SK-N-SH (cell line): ENCODE results near the gene AEN. TPM values are rescaled to one million over a fixed set of nuclear protein-coding genes. Genes with fewer than 3 reads are reported as not detected.
A peak's percentile ranks its signal among the peaks of the same experiment; 100 is the strongest.

ENCODE experiments used
- CTCF ChIA-PET: fragments of 300-600, 350-600 bp; formaldehyde crosslinking; extraction: SDS; loops from one replicate; lab custom pipeline; 2021; lab: Yijun Ruan, JAX
- POLR2A ChIA-PET: fragments of 350-600 bp; sonication (Branson Sonifier 250); formaldehyde crosslinking; extraction: SDS; loops from one replicate; lab custom pipeline; 2020; ENCODE audit warnings: antibody characterized with exemption, inconsistent platforms; lab: Yijun Ruan, JAX
- DNase-seq: peaks from one replicate; pipeline ENCODE4 v3.0.0; 2012
- H2AFZ ChIP-seq: fragments of 200-600 bp; sonication (generic); 2 replicates; pipeline ENCODE4 v1.8.1; 2016; ENCODE audit warnings: antibody characterized with exemption, mild to moderate bottlenecking, low read depth
- H3F3A ChIP-seq: fragments of 200-600 bp; sonication (generic); replicated peaks from 2 replicates; pipeline ENCODE3; 2016; ENCODE audit warnings: antibody characterized with exemption, mild to moderate bottlenecking; ENCODE audit not compliant: insufficient read depth
- H3K27ac ChIP-seq, 2 experiments: fragments of 200-500 bp in 1 of 2; fragments of 200-600 bp in 1 of 2; sonication (Bioruptor generic) in 1 of 2; sonication (generic), shearing (Covaris generic) in 1 of 2; 2 replicates each; pipeline versions ENCODE4 v1.5.1 to v1.6.1; 2014 to 2016; ENCODE audit warnings: low read depth in 2 of 2, inconsistent platforms in 1 of 2, low read length in 1 of 2, mild to moderate bottlenecking in 1 of 2, mixed read lengths in 1 of 2
- H3K27me3 ChIP-seq: fragments of 200-600 bp; sonication (generic), shearing (Covaris generic); 2 replicates; pipeline ENCODE4 v1.6.1; 2016; ENCODE audit warnings: mixed run types; ENCODE audit not compliant: insufficient read depth
- H3K36me3 ChIP-seq, 2 experiments: fragments of 200-500 bp in 1 of 2; fragments of 200-600 bp in 1 of 2; sonication (Bioruptor generic) in 1 of 2; sonication (generic) in 1 of 2; replicated peaks in 1 of 2; 2 replicates each; pipeline versions ENCODE3 to v1.5.1; 2014 to 2016; ENCODE audit warnings: low read length in 1 of 2, mild to moderate bottlenecking in 1 of 2; ENCODE audit not compliant: insufficient read depth in 2 of 2, control insufficient read depth in 1 of 2
- H3K4me1 ChIP-seq, 2 experiments: fragments of 200-500 bp in 1 of 2; fragments of 200-600 bp in 1 of 2; sonication (Bioruptor generic) in 1 of 2; sonication (generic), shearing (Covaris generic) in 1 of 2; 2 replicates each; pipeline versions ENCODE4 v1.5.1 to v1.6.1; 2014 to 2016; ENCODE audit warnings: low read depth in 1 of 2, low read length in 1 of 2, mixed run types in 1 of 2; ENCODE audit not compliant: insufficient read depth in 2 of 2, control insufficient read depth in 1 of 2
- H3K4me2 ChIP-seq: fragments of 200-600 bp; sonication (generic), shearing (Covaris generic); 2 replicates; pipeline ENCODE4 v1.6.1; 2017; ENCODE audit warnings: mixed run types
- H3K4me3 ChIP-seq, 2 experiments: fragments of 200-500 bp in 1 of 2; fragments of 200-600 bp in 1 of 2; sonication (Bioruptor generic) in 1 of 2; sonication (generic), shearing (Covaris generic) in 1 of 2; 2 replicates each; pipeline versions ENCODE4 v1.5.1 to v1.8.1; 2014 to 2016; ENCODE audit warnings: low read depth in 2 of 2, inconsistent platforms in 1 of 2, low read length in 1 of 2, mild to moderate bottlenecking in 1 of 2, mixed read lengths in 1 of 2, moderate library complexity in 1 of 2
- H3K79me2 ChIP-seq: fragments of 200-600 bp; sonication (generic); 2 replicates; pipeline ENCODE4 v1.8.1; 2017; ENCODE audit warnings: mild to moderate bottlenecking; ENCODE audit not compliant: insufficient read depth
- H3K9ac ChIP-seq: fragments of 200-600 bp; sonication (generic); 2 replicates; pipeline ENCODE4 v1.6.1; 2017; ENCODE audit warnings: mixed run types
- H3K9me2 ChIP-seq: fragments of 200-600 bp; sonication (generic); 2 replicates; pipeline ENCODE4 v1.6.1; 2017; ENCODE audit warnings: mixed run types
- H3K9me3 ChIP-seq: fragments of 200-600 bp; sonication (generic); 2 replicates; pipeline ENCODE4 v1.6.1; 2017; ENCODE audit warnings: mixed run types, mild to moderate bottlenecking, moderate library complexity
- H4K20me1 ChIP-seq: fragments of 200-600 bp; sonication (generic); 2 replicates; pipeline ENCODE4 v1.6.1; 2017; ENCODE audit warnings: mild to moderate bottlenecking, mixed run types; ENCODE audit not compliant: insufficient read depth
- ELF1 ChIP-seq: IDR thresholded peaks from 2 replicates; pipeline ENCODE4 v1.4.0; 2012
- EP300 ChIP-seq, 2 experiments: IDR thresholded peaks; 2 replicates each; pipeline versions ENCODE4 v1.4.0 to v1.6.1; 2012; ENCODE audit warnings: borderline replicate concordance in 1 of 2, low read depth in 1 of 2, low read length in 1 of 2
- FOXJ3 ChIP-seq: sonication (generic); formaldehyde crosslinking; IDR thresholded peaks from 2 replicates; pipeline ENCODE4 v1.5.1; 2020; ENCODE audit warnings: mild to moderate bottlenecking, missing genetic modification reagents
- FOXM1 ChIP-seq: IDR thresholded peaks from 2 replicates; pipeline ENCODE4 v1.4.0; 2012; ENCODE audit warnings: low read depth, mild to moderate bottlenecking
- GATA2 ChIP-seq: sonication (generic); formaldehyde crosslinking; IDR thresholded peaks from 2 replicates; pipeline ENCODE4 v1.5.0; 2020; ENCODE audit warnings: mild to moderate bottlenecking, missing genetic modification reagents
- JUND ChIP-seq: IDR thresholded peaks from 2 replicates; pipeline ENCODE4 v1.4.0; 2012
- MAX ChIP-seq: IDR thresholded peaks from 2 replicates; pipeline ENCODE4 v1.4.0; 2012; ENCODE audit warnings: low read depth
- MXI1 ChIP-seq: IDR thresholded peaks from 2 replicates; pipeline ENCODE4 v1.6.1; 2012; ENCODE audit warnings: mild to moderate bottlenecking, low read depth, low read length, improper control_type of control experiment
- NFIC ChIP-seq: IDR thresholded peaks from 2 replicates; pipeline ENCODE4 v1.4.0; 2012; ENCODE audit warnings: borderline replicate concordance
- PBX3 ChIP-seq: IDR thresholded peaks from 2 replicates; pipeline ENCODE4; 2012
- POLR2AphosphoS5 ChIP-seq: IDR thresholded peaks from 2 replicates; pipeline ENCODE4 v1.6.1; 2012; ENCODE audit warnings: low read depth, low read length
- RCOR1 ChIP-seq: fragments of 150-350 bp; IDR thresholded peaks from 2 replicates; pipeline ENCODE4 v1.6.1; 2017; ENCODE audit warnings: antibody characterized with exemption, low read length
- SIN3A ChIP-seq: IDR thresholded peaks from 2 replicates; pipeline ENCODE4 v1.6.1; 2012; ENCODE audit warnings: low read depth, mild to moderate bottlenecking, low read length, moderate library complexity, borderline replicate concordance
- TEAD4 ChIP-seq: IDR thresholded peaks from 2 replicates; pipeline ENCODE4 v1.4.0; 2012; ENCODE audit warnings: mild to moderate bottlenecking, borderline replicate concordance; ENCODE audit not compliant: insufficient read depth
- USF1 ChIP-seq: IDR thresholded peaks from 2 replicates; pipeline ENCODE4 v1.4.0; 2012; ENCODE audit warnings: low read depth, borderline replicate concordance
- YY1 ChIP-seq: IDR thresholded peaks from 2 replicates; pipeline ENCODE4 v1.4.0; 2012; ENCODE audit warnings: low read depth, mild to moderate bottlenecking
- WGBS: methylation state at CpG from one replicate; pipeline ENCODE4 v1.1.6; 2017; ENCODE audit warnings: low lambda C conversion rate; 5-methylcytosine and 5-hydroxymethylcytosine counted together
- polyA plus RNA-seq, 3 experiments: library from polyadenylated mRNA; depleted of rRNA; stranded (reverse); fragments of >200 nt; gene quantifications; 2 replicates each; pipeline ENCODE4 v1.2.3, GENCODE V29; 2012
- TF ChIP-seq, protein P1 (sequence below): fragments of 150-350 bp; IDR thresholded peaks from 2 replicates; pipeline ENCODE4 v1.6.1; 2017; ENCODE audit warnings: antibody characterized with exemption, low read length, low read depth, borderline replicate concordance
- TF ChIP-seq, protein P2 (sequence below): fragments of 200-600 bp; sonication (generic); IDR thresholded peaks from 2 replicates; pipeline ENCODE4 v1.6.1; 2017; ENCODE audit warnings: antibody characterized with exemption, mild to moderate bottlenecking, moderate library complexity

AEN gene
- polyA plus RNA-seq, 1 of the 3 experiments (the other 2 are of a cell fraction), result 46.4 TPM

DNA sequence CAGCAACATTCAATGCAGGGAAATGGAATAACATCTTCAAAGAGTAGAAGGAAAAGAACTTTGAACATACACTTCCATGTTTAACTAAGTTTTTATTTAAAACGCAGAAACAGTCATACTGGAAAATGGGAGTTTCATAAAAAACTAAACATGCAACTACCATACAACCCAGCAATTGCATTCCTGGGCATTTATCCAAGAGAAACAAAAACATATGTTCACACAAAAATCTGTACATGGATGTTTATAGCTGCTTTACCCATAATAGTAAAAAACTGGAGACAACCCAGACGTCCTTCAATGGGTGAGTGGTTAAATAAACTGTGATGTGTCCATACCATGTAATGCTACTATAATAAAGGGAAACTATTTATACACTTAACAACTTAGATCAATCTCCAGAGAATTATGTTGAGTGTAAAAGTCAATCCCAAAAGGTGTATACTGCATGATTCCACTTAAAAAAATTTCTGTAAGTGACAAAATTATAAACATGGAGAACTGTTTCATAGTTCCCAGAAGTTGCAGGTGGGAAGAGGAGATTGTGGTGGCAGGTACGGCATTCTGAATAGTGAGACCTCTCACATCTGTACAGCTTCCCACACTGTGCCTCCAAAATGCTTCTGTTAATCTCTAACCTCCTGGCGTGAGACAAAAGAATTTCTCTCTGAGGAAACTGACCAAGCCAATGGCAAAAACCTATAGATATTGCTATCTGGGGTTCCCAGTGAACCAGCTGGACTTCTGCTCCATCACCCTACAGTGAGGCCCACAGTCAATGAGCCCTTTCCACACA, 40.8 kb downstream of the AEN start:
- TF ChIP-seq YY1 (no peak), RCOR1 (no peak), TEAD4 (no peak), JUND (no peak), ELF1 (no peak), EP300 (IDR thresholded peaks at IDR 0.05; ENCODE audit: borderline replicate concordance in 1 of 2, low read depth in 1 of 2, low read length in 1 of 2) (no peak), MAX (no peak), FOXM1 (no peak), FOXJ3 (CRISPR knock-in tag) (no peak), NFIC (no peak), POLR2AphosphoS5 (no peak), PBX3 (no peak), USF1 (no peak), MXI1 (no peak), SIN3A (no peak), GATA2 (CRISPR knock-in tag) (no peak)
- TF ChIP-seq, protein P1, sequence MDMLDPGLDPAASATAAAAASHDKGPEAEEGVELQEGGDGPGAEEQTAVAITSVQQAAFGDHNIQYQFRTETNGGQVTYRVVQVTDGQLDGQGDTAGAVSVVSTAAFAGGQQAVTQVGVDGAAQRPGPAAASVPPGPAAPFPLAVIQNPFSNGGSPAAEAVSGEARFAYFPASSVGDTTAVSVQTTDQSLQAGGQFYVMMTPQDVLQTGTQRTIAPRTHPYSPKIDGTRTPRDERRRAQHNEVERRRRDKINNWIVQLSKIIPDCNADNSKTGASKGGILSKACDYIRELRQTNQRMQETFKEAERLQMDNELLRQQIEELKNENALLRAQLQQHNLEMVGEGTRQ, result no peak
- TF ChIP-seq, protein P2, sequence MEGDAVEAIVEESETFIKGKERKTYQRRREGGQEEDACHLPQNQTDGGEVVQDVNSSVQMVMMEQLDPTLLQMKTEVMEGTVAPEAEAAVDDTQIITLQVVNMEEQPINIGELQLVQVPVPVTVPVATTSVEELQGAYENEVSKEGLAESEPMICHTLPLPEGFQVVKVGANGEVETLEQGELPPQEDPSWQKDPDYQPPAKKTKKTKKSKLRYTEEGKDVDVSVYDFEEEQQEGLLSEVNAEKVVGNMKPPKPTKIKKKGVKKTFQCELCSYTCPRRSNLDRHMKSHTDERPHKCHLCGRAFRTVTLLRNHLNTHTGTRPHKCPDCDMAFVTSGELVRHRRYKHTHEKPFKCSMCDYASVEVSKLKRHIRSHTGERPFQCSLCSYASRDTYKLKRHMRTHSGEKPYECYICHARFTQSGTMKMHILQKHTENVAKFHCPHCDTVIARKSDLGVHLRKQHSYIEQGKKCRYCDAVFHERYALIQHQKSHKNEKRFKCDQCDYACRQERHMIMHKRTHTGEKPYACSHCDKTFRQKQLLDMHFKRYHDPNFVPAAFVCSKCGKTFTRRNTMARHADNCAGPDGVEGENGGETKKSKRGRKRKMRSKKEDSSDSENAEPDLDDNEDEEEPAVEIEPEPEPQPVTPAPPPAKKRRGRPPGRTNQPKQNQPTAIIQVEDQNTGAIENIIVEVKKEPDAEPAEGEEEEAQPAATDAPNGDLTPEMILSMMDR, result no peak
- no peak overlapping the region for H2AFZ ChIP-seq
- DNase-seq, result no peak
- WGBS, result 30% methylated on average over 4 of the region's 4 CpGs
- no peak overlapping the region for H3K4me3 ChIP-seq
- H3F3A ChIP-seq, result peaks cover 7% of the 10 kb centered on the region
- H3K9me3 ChIP-seq, result no peaks in the 10 kb centered on the region
- H3K79me2 ChIP-seq, result no peaks in the 10 kb centered on the region
- H3K36me3 ChIP-seq, result no peaks in the 10 kb centered on the region
- H3K27me3 ChIP-seq, result no peaks in the 10 kb centered on the region
- H3K27ac ChIP-seq, result peak overlapping the region in 1 of 2 experiments; percentile 52; a peak in 2 of 4 replicates
- ChIA-PET CTCF (no interaction called here), POLR2A (no interaction called here)
- no peaks in the 10 kb centered on the region for H3K9me2 ChIP-seq
- peaks cover 0 to 3% of the 10 kb centered on the region in 2 experiments; a peak in 1 of 4 replicates for H3K4me1 ChIP-seq
- H3K4me2 ChIP-seq, result no peak overlapping the region
- no peaks in the 10 kb centered on the region for H4K20me1 ChIP-seq
- H3K9ac ChIP-seq, result no peak overlapping the region
